ENCODE data around the gene DSG1.
A peak's percentile ranks its signal among the peaks of the same experiment; 100 is the strongest.
"Not testable (repeated sequence)": the region's sequence is repeated elsewhere in the genome, so short reads cannot be mapped to it uniquely, and the experiment has no call there.

Gene DSG1

DNA sequence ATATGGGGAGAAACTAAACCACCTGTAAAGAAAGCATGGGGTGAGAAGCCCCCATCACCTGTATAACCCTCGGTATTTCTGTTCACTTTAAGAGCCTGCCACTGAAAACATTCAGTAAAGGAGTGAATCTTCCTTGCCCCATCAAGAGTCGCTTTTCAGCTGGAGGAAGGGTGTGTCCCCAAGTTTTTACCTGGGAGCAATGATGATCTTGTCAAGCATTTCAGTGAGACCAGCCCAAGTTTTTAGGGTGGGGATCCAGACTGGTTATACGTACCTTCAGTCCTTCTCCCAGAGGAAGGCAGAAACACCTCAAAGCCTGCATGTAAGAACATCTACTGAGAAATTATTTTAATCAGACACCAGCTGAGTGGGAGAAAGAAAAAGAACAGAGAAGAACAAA lies at the start of gene DSG1:
Gene DSG1 (plus strand): TSS at position 301 of the 400 bp plus-strand sequence. CDS start 141 bp downstream, outside the sequence.
- no peak for DNase-seq (ENCODE audit: low read depth)

DNA sequence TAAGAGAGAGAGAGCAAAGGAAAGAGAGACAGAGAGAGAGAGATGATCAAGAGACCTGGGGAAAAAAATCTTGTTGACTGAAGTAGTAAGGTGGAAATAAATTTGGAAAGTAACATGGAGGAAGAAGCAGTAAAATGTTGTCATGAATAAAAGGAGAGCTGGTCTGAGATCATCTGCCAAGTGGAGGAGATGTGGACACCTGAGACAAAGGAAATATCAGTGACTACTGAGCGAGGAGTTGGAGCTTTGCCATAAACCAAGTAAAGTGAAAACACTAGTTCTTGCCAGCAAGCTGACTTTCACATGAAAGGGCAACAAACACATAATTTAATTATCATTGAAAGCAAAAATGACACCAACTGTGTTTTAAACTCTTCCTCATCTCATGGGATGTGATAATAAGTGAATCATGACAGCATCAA lies 49.0 kb upstream of the DSG1 start:
- DNase-seq (ENCODE audit: low read depth) = no peak

DNA sequence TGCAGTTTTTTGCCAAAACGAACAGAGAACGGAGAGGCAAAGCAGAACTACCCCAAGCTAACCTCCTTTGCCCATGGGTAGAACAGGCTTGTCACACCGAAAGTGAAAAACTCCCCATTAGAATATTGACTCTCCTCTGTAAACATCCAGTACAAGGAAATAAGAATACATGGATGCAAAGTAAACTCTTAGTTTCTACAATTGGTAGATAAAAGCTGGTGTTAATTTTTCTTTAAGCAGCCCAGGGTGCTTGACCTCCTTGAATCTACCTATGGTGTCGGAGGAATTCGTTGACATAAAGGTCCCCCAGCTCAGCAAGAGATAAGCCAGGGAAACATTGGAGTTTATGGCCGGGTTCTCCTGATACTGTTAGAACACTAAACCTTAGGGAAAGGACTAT lies 48.4 kb upstream of the DSG1 start:
- no peak for DNase-seq (ENCODE audit: low read depth)

- no peak for DNase-seq (ENCODE audit: low read depth)
Measured at GRCh38 chr18:31270578-31270977, 47.4 kb upstream of the DSG1 start.

DNA sequence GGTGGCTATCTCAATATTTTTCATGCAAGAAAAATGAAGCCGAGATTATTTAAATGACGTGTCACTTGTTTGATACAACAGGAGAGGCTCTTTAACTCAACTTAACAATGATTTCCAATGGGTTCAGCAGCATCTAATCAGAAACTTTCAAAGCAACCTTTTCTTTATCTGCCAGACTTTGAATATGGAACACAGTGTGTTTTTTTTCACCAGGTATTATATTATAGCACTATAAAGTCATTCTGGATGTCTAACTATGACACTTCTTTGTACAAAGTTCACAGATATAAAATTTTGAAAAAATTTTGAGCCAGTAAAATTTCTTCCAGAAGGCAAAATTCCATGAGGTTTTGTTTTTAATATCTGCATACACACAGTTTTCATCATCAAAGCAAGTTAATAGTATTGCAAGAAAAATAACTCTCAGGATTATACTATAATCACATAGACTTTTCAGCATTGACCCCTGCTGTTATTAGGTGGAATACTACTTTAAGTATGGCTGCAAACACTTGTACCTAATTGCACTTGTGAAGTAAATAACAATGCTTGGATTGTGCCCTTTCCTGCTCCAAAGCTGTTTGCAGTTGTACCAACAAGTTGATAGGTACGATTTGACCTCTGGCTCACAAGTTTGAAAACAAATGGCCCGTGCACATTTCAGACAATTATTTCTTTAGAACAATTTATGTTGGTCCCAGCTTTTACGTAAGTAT lies 44.0 kb upstream of the DSG1 start:
- no peak for DNase-seq (ENCODE audit: low read depth)

DNA sequence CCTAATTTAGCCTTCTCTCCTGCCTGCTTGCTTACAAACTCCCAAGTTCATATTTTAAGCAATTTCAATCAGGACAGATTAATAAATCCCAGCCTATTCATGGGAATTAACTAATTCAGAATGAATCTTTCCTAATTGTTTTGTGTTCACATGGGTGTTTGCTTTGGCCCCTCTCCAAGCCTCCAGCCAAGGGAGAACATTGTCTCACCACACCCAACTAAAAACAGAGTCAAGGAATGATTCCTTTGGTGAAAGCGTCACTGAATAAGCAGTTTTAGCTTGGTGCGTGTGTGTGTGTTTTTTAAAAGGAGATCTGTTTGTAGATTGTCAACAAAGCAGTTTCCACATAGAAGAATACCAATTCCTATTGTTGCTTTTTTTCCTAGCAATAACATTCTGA lies 43.0 kb upstream of the DSG1 start:
- DNase-seq (ENCODE audit: low read depth) = no peak

DNA sequence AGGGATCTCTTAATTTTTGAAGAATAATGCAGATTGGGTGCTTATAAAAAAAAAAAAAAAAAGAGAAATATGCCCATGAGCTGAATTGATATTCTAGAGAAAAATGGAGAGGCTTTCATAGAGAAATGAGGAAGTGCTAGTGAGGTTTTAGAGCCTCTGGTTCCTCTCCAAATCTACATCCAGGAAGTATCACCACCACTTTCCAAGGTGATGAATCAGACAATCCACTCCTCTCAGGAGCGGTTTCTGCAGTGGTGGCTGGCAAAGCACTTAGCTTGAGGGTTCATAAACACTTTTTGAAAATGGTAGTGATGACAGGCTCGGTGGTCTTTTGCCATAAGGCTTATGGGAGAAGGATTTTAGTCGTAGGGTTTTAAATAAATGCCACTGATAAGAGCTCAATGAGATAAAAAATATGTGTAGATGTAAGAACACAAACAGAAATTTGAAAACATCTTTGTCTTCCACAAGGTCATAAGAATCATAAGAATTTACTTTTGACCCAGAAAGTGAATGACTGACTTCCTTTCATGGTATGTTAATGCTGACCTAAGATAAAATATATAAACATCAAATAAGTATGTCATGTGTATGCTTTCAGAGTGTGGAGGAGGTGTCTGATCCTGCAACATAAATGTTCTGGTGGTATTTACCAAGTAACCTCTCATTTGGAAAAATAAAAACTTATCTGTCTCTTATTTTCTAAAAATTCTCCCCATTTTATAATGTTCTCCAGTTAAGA lies 42.1 kb upstream of the DSG1 start:
- DNase-seq (ENCODE audit: low read depth) = no peak

DNA sequence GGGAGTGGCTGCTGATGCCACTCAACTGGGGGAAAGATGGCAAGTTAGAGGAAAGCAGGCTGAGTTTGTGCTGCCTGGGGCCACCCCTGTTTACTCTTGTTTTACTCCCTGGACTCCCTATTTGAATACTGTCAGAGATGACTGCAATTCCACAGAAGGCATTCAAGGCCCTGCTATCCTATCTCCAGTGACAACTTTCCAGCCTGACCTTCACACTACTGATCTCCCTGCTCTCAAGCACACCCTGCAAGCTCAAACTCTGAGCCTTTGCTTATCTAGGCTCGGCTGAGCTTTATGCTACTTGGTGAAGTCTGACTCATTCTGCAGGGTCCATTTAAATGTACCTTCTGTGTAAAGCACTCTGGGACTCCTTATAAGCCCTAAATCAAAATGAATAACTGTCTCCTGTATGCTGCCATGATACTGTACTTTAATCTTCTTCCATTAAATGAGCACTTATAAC lies 39.3 kb upstream of the DSG1 start:
- DNase-seq (ENCODE audit: low read depth) = no peak

- DNase-seq (ENCODE audit: low read depth) = no peak
Measured at GRCh38 chr18:31280502-31280901, 37.5 kb upstream of the DSG1 start.

- DNase-seq (ENCODE audit: low read depth) = no peak
Measured at GRCh38 chr18:31281437-31281836, 36.5 kb upstream of the DSG1 start.

- DNase-seq (ENCODE audit: low read depth) = not testable (repeated sequence)
Measured at GRCh38 chr18:31289446-31289845, 28.5 kb upstream of the DSG1 start.

DNA sequence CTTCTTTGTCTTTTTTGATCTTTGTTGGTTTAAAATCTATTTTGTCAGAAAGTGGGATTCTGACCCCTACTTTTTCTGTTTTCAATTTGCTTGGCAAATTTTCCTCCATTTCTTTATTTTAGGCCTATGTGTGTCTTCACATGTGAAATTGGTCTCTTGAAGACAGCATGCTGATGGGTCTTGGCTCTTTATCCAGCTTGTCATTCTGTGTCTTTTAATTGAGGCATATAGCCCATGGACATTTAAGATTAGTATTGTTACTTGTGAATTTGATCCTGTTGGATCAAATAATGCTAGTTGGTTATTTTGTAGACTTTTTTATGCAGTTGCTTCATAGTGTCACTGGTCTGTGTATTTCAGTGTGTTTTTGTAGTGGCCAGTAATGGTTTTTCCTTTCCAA lies 26.3 kb upstream of the DSG1 start:
- DNase-seq (ENCODE audit: low read depth) = no peak

GRCh38 chr18:31294199-31294747 lies 23.7 kb upstream of the DSG1 start:
- DNase-seq (ENCODE audit: low read depth) = no peak

DNA sequence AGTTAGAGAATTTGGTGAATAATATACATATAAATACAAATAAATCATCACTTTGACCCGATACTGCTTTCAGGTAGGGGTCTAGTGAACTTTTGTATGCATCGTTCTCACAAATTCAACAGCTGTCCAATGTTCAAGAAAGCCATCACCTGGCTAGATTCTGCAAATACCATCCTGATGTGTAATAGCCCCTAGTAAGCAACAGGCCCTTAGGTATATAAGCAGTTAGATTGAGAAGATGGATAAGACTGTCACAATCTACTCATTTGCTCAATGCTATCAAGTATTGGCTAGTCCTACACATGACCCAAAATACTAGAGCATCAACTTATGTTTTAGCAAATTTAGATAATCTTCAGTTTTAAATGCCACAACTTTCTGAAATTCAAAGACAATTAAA lies 20.7 kb upstream of the DSG1 start:
- no peak for DNase-seq (ENCODE audit: low read depth)

DNA sequence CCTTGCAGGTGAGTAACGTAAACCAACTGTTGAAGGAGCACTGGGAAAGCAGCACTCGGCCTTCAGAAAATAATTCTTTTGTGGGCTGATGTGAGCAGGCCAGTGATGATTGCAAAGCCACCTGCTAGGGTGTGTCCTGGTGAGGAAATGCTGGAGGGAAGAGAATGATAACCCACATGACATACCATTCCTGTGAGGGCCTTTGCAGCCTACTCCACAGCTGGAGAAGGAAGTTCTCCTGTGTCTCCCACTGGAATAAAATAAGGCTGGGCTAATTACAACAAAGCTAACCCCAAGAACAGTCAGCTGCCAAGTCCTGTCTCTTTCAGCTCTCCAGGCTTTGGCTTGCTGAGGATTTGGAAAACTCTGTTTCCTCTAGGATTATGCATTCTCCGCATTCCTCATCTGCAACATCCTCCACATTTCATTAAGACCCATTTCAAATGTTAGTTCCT lies 16.7 kb upstream of the DSG1 start:
- DNase-seq (ENCODE audit: low read depth) = no peak

DNA sequence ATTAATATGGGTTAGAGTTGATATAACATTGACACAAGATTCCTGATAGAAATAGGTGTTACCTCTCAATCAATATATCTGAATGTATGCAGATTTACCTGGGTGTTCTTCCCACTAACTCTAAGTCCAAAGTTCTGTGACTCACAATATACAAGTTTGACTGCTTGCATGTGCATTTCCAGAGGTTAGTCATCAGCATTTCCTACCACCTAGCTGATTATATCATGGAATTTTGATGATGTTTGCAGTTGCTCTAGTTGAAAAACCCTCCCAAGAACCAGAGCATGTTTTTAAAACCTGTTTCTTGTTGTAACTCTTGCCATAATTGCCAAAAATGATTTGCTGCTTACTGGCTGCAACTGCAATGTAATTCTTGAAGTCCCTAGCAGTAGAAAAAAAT lies 15.0 kb upstream of the DSG1 start:
- DNase-seq (ENCODE audit: low read depth) = peak; percentile 51

DNA sequence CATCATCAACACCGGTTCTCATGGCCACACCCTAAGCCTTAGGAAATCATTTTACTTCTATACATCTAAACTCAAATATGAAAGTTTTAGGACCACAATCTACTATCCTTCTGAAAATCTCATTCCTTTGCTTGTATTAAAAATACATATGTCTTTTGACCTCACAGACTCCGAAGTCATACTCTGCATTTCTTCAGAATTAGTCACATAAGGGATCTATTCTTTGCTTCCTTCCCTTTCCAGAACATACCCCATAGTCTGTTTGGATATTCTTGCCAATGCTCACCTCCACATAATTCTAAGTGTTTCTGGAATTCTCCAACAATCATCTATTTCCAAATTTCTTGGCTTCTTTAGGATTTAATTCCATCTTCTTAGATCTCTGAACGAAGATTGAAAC lies 14.2 kb upstream of the DSG1 start:
- peak; percentile 32 for DNase-seq (ENCODE audit: low read depth)

DNA sequence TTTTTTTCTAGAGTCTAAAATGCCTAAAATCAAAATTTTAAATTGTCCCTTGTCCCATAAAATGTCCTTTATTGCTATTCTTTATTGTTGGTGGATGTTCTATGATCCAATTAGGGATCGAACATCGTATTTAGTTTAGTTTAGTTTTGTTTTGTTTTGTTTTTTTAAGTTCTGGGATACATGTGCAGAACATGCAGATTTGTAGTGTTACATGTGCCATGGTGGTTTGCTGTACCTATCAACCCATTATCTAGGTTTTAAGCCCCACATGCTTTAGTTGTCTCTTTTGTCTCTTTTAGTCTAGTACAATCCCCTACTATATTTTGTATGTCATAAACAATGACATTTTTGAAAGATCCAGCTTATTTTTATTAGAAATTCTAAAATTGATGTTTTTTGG lies 8.8 kb upstream of the DSG1 start:
- DNase-seq (ENCODE audit: low read depth) = no peak

GRCh38 chr18:31316974-31317373 lies 986 bp upstream of the DSG1 start:
- no peak for DNase-seq (ENCODE audit: low read depth)

DNA sequence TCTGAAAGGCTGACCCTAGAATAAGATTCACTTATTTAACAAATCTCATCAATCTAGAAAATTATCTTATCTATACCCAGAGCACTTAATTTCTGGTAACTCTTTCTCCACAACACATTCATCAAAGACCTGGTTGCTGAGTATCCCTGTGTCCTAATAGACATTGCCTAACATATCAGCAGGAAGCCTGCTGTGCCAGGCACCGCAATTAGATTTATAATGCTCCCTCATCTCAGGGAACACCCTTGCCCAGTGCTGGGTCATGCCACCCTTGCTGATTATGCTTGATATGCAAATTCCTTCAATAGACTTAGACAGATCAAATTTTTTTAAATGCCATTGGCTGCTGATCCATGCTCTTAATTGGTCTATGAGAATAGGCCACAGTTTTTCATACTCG lies 3.8 kb downstream of the DSG1 start:
- DNase-seq (ENCODE audit: low read depth) = no peak

DNA sequence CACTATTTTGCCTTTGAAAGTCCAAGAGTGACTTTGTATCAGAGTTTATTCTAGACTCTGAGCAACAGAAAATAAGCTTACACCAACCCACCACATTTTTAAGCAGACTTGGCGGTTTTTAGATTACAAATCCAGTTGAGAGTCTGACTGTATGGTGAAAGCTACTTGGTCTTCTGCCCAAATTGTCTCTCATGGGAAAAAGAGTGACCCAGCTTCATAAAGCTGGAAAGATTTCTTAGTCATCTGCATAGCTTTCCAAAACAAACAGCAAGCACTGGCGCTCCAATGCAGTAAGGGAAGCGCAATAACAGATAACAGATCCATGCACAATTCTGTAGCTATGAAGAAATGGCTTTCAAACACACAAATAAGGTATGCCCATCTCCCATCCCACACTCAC lies 7.1 kb downstream of the DSG1 start:
- DNase-seq (ENCODE audit: low read depth) = no peak

DNA sequence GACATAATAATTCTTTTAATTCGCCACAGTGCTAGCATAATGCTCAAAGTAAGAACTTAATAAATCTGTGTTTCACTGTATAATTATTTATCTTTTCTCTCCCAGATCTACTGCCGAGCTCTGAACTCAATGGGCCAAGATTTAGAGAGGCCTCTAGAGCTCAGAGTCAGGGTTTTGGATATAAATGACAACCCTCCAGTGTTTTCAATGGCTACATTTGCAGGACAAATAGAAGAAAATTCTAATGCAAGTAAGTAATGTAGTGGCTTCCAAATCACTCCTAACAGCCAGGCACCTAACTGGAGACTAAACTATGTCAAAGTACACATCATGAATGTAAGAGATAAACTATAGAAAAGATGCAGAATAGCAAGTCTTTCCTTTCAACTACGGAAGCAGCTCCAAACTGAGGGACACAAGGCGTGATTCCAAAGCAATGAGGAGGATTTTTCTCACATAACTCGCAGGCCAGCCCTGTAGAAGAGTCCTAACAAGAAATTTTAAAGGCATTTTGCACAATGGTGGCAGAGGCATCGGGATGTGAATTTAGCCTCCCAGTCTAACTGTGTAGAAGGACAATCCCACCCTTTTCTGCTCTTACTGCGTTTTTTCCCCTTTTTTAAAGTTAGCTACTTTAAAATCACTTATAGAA lies 12.0 kb downstream of the DSG1 start:
- DNase-seq (ENCODE audit: low read depth) = no peak

DNA sequence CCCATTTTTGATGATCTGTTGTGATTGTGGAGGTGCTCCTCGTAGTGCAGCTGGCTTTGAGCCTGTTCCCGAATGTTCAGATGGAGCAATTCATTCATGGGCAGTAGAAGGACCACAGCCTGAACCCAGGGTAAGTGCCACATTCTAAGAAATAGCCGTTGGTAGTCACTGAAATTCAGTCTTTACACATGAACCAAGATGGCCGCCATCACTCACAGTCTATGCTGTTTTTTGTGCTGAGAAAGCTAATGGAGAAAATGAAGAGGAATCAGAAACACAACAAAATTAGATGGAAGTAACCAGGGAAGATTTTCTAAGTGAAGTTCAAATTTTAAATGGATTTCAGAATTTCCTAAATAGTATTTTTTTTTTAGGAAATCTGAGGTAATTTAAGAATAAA lies 25.5 kb downstream of the DSG1 start:
- no peak for DNase-seq (ENCODE audit: low read depth)

Data from ELR (cell line).